ENCODE data around the gene ATRNL1. TPM values are rescaled to one million over a fixed set of nuclear protein-coding genes. Genes with fewer than 3 reads are reported as not detected.

ATRNL1 gene
- total and polyA plus RNA-seq, 4 donors = 0.40 to 26.9 (median 5.3) TPM

- WGBS = 83% methylated on average over 2 of the region's 2 CpGs
- no peak overlapping the region for H3K9ac ChIP-seq (ENCODE audit: low read depth in 1 of 2, low read length in 2 of 2)
- H3K27ac ChIP-seq (ENCODE audit: low read depth in 1 of 2, low read length in 2 of 2) = no peak overlapping the region
- no peaks in the 10 kb centered on the region for H3K9me3 ChIP-seq (ENCODE audit: control insufficient read depth in 4 of 4, low read length in 3 of 4)
- no peaks in the 10 kb centered on the region for H3K27me3 ChIP-seq (ENCODE audit: control insufficient read depth in 4 of 4, insufficient read depth in 4 of 4, low read length in 3 of 4)
- no peak for DNase-seq (ENCODE audit: low spot score)
- peaks cover 0 to 9% (median 7%) of the 10 kb centered on the region in 4 donors for H3K4me1 ChIP-seq (ENCODE audit: control insufficient read depth in 4 of 4, insufficient read depth in 4 of 4, low read length in 3 of 4)
- no peak for TF ChIP-seq REST (IDR thresholded peaks at IDR 0.05)
- no peak for TF ChIP-seq CTCF (IDR thresholded peaks at IDR 0.05; ENCODE audit: low read depth, low read length, missing input control)
- TF ChIP-seq JUND (IDR thresholded peaks at IDR 0.05) = no peak
- TF ChIP-seq TAF1 (conservative IDR thresholded peaks at IDR 0.05) = no peak
- TF ChIP-seq SP1 (IDR thresholded peaks at IDR 0.05) = no peak
- TF ChIP-seq EGR1 (IDR thresholded peaks at IDR 0.05; ENCODE audit: low read depth in 2 of 2) = no peak
- TF ChIP-seq MAX (IDR thresholded peaks at IDR 0.05) = no peak
- TF ChIP-seq HNF4A (conservative IDR thresholded peaks at IDR 0.05) = no peak
- H3K36me3 ChIP-seq (ENCODE audit: control insufficient read depth in 4 of 4, insufficient read depth in 3 of 4, low read depth in 1 of 4, low read length in 3 of 4) = no peaks in the 10 kb centered on the region
- H3K4me3 ChIP-seq (ENCODE audit: low read depth in 1 of 3, low read length in 3 of 3) = no peak overlapping the region
These were observed 853.9 kb downstream of the ATRNL1 start for GRCh38 chr10:115947104-115947503.

GRCh38 chr10:115948465-115948864 is 855.3 kb downstream of the ATRNL1 start:
- WGBS = 9% methylated on average over 1 of the region's 1 CpG
- Histone ChIP-seq H3K27ac (ENCODE audit: low read depth in 1 of 2, low read length in 2 of 2) (no peak overlapping the region), H3K4me3 (ENCODE audit: low read depth in 1 of 3, low read length in 3 of 3) (no peak overlapping the region), H3K36me3 (ENCODE audit: control insufficient read depth in 4 of 4, insufficient read depth in 3 of 4, low read depth in 1 of 4, low read length in 3 of 4) (no peaks in the 10 kb centered on the region), H3K9me3 (ENCODE audit: control insufficient read depth in 4 of 4, low read length in 3 of 4) (no peaks in the 10 kb centered on the region), H3K9ac (ENCODE audit: low read depth in 1 of 2, low read length in 2 of 2) (no peak overlapping the region), H3K27me3 (ENCODE audit: control insufficient read depth in 4 of 4, insufficient read depth in 4 of 4, low read length in 3 of 4) (no peaks in the 10 kb centered on the region), H3K4me1 (ENCODE audit: control insufficient read depth in 4 of 4, insufficient read depth in 4 of 4, low read length in 3 of 4) (peaks cover 0 to 14% (median 13%) of the 10 kb centered on the region in 4 donors)
- TF ChIP-seq RXRA (IDR thresholded peaks at IDR 0.05) = no peak
- peak in 1 of 2 donors; percentile 7 for TF ChIP-seq HNF4A (conservative IDR thresholded peaks at IDR 0.05)
- no peak for TF ChIP-seq NR2F2 (IDR thresholded peaks at IDR 0.05)
- peak; percentile 70 to 76 for TF ChIP-seq RAD21 (IDR thresholded peaks at IDR 0.05)
- TF ChIP-seq ATF3 (IDR thresholded peaks at IDR 0.05) = no peak
- TF ChIP-seq EGR1 (IDR thresholded peaks at IDR 0.05; ENCODE audit: low read depth in 2 of 2) = no peak
- TF ChIP-seq CTCF (IDR thresholded peaks at IDR 0.05; ENCODE audit: low read depth, low read length, missing input control) = peak; percentile 61
- no peak for TF ChIP-seq FOXA2 (IDR thresholded peaks at IDR 0.05)
- TF ChIP-seq ZBTB33 (IDR thresholded peaks at IDR 0.05) = no peak
- TF ChIP-seq HNF4G (IDR thresholded peaks at IDR 0.05) = no peak
- no peak for DNase-seq (ENCODE audit: low spot score)

All from liver (tissue), 9 donors.